IMR-90 (cell line): ENCODE results near the gene HOXA3. TPM values are rescaled to one million over a fixed set of nuclear protein-coding genes. Genes with fewer than 3 reads are reported as not detected.

Source experiments
- ATAC-seq: fragments of 200-7000 bp; cut with Tn5 transposase; 2 replicates; pipeline ENCODE4 v1.9.1; 2020; ENCODE audit warnings: low read depth, mild to moderate bottlenecking, moderate library complexity
- BruUV-seq: library from RNA; stranded (reverse); fragments of 400-500 nt; replicated peaks from 2 replicates; lab custom pipeline; 2021; lab: Mats Ljungman, UMichigan
- CTCF ChIA-PET: fragments of 300-600 bp; formaldehyde crosslinking; extraction: SDS; loops from one replicate; lab custom pipeline; 2021; ENCODE audit warnings: antibody characterized with exemption; lab: Yijun Ruan, JAX
- POLR2A ChIA-PET: fragments of 300-600 bp; sonication (Branson Sonifier 250); formaldehyde crosslinking; loops from one replicate; lab custom pipeline; 2022; ENCODE audit warnings: antibody characterized with exemption; ENCODE audit not compliant: unreplicated experiment; lab: Charles Lee
- DNase-seq: peaks from one replicate; pipeline ENCODE4 v3.0.0; 2013
- H2AFZ ChIP-seq: replicated peaks from 2 replicates; pipeline ENCODE3; 2013; ENCODE audit warnings: low read length, mild to moderate bottlenecking; ENCODE audit not compliant: poor library complexity
- H2AK5ac ChIP-seq: 2 replicates; pipeline ENCODE4 v1.6.1; 2013; ENCODE audit warnings: low read depth, low read length, inconsistent platforms
- H2AK9ac ChIP-seq: replicated peaks from 2 replicates; pipeline ENCODE3; 2013; ENCODE audit warnings: mild to moderate bottlenecking, low read depth, low read length, moderate library complexity; ENCODE audit not compliant: poor library complexity
- H2BK120ac ChIP-seq: 2 replicates; pipeline ENCODE4 v1.6.1; 2013; ENCODE audit warnings: low read depth, low read length, inconsistent platforms
- H2BK15ac ChIP-seq: 3 replicates; pipeline ENCODE4 v1.6.1; 2013; ENCODE audit warnings: low read depth, low read length, inconsistent platforms
- H2BK20ac ChIP-seq: 2 replicates; pipeline ENCODE4 v1.6.1; 2013; ENCODE audit warnings: low read depth, mild to moderate bottlenecking, inconsistent platforms, low read length, moderate library complexity
- H2BK5ac ChIP-seq: 2 replicates; pipeline ENCODE4 v1.6.1; 2013; ENCODE audit warnings: mild to moderate bottlenecking, low read depth, low read length, inconsistent platforms; ENCODE audit not compliant: poor library complexity, severe bottlenecking
- H3K14ac ChIP-seq: replicated peaks from 2 replicates; pipeline ENCODE4 v1.6.1; 2013; ENCODE audit warnings: low read depth, low read length, inconsistent platforms
- H3K18ac ChIP-seq: 2 replicates; pipeline ENCODE4 v1.6.1; 2013; ENCODE audit warnings: low read depth, low read length, control low read depth
- H3K23ac ChIP-seq: 2 replicates; pipeline ENCODE4 v1.6.1; 2013; ENCODE audit warnings: low read depth, low read length, inconsistent platforms
- H3K27ac ChIP-seq: 2 replicates; pipeline ENCODE4 v1.5.1; 2013; ENCODE audit warnings: mild to moderate bottlenecking, control low read depth, low read length; ENCODE audit not compliant: insufficient read depth
- H3K27me3 ChIP-seq: 2 replicates; pipeline ENCODE4 v1.6.1; 2013; ENCODE audit warnings: low read length; ENCODE audit not compliant: control insufficient read depth, insufficient read depth
- H3K36me3 ChIP-seq: 2 replicates; pipeline ENCODE4 v1.6.1; 2013; ENCODE audit warnings: low read length, mixed read lengths; ENCODE audit not compliant: control insufficient read depth, insufficient read depth
- H3K4ac ChIP-seq: 2 replicates; pipeline ENCODE4 v1.6.1; 2013; ENCODE audit warnings: low read depth, low read length, inconsistent platforms
- H3K4me1 ChIP-seq: 2 replicates; pipeline ENCODE4 v1.6.1; 2013; ENCODE audit warnings: low read length, mixed read lengths; ENCODE audit not compliant: control insufficient read depth, insufficient read depth
- H3K4me2 ChIP-seq: 2 replicates; pipeline ENCODE4 v1.6.1; 2013; ENCODE audit warnings: low read depth, mild to moderate bottlenecking, control low read depth, low read length, moderate library complexity
- H3K4me3 ChIP-seq: 2 replicates; pipeline ENCODE4 v1.5.1; 2013; ENCODE audit warnings: low read depth, mild to moderate bottlenecking, control low read depth, low read length, moderate library complexity; ENCODE audit not compliant: insufficient read depth
- H3K56ac ChIP-seq: 2 replicates; pipeline ENCODE4 v1.6.1; 2013; ENCODE audit warnings: low read length, inconsistent platforms; ENCODE audit not compliant: insufficient read depth; ENCODE audit errors: extremely low read depth
- H3K79me1 ChIP-seq, 2 experiments: 2 replicates each; pipeline ENCODE4 v1.6.1; 2013; ENCODE audit warnings: low read length in 2 of 2, inconsistent platforms in 1 of 2, low read depth in 1 of 2
- H3K9ac ChIP-seq: 2 replicates; pipeline ENCODE4 v1.6.1; 2013; ENCODE audit warnings: low read depth, low read length, control low read depth
- H3K9me1 ChIP-seq: 2 replicates; pipeline ENCODE4 v1.6.1; 2013; ENCODE audit warnings: low read length, inconsistent platforms; ENCODE audit not compliant: insufficient read depth
- H3K9me3 ChIP-seq: 2 replicates; pipeline ENCODE4 v1.6.1; 2013; ENCODE audit warnings: low read length; ENCODE audit not compliant: control insufficient read depth, insufficient read depth
- H4K20me1 ChIP-seq: 2 replicates; pipeline ENCODE4 v1.6.1; 2013; ENCODE audit warnings: low read length, inconsistent platforms; ENCODE audit not compliant: insufficient read depth
- H4K5ac ChIP-seq: 2 replicates; pipeline ENCODE4 v1.6.1; 2013; ENCODE audit warnings: mild to moderate bottlenecking, low read depth, low read length, control low read depth
- H4K8ac ChIP-seq, 2 experiments: 2 replicates each; pipeline ENCODE4 v1.6.1; 2013; ENCODE audit warnings: low read depth in 2 of 2, low read length in 2 of 2, control low read depth in 1 of 2, inconsistent platforms in 1 of 2
- H4K91ac ChIP-seq: 2 replicates; pipeline ENCODE4 v1.6.1; 2013; ENCODE audit warnings: low read depth, low read length, inconsistent platforms; ENCODE audit not compliant: insufficient read depth
- BHLHE40 ChIP-seq: fragments of 150-350 bp; IDR thresholded peaks from 2 replicates; pipeline ENCODE4 v1.6.1; 2016; ENCODE audit warnings: mild to moderate bottlenecking, low read depth, low read length
- CEBPB ChIP-seq: IDR thresholded peaks from 2 replicates; pipeline ENCODE4 v1.6.1; 2012; ENCODE audit warnings: low read depth, low read length, improper control_type of control experiment
- FOS ChIP-seq: fragments of 150-350 bp; IDR thresholded peaks from 2 replicates; pipeline ENCODE4 v1.6.1; 2016; ENCODE audit warnings: low read depth, low read length
- MAFK ChIP-seq: IDR thresholded peaks from 2 replicates; pipeline ENCODE4 v1.6.1; 2012; ENCODE audit warnings: low read depth, low read length, improper control_type of control experiment
- MAZ ChIP-seq: IDR thresholded peaks from 2 replicates; pipeline ENCODE4 v1.6.1; 2012; ENCODE audit warnings: low read depth, mild to moderate bottlenecking, low read length, improper control_type of control experiment, moderate library complexity, borderline replicate concordance
- POLR2A ChIP-seq: IDR thresholded peaks from 2 replicates; pipeline ENCODE4 v1.6.1; 2012; ENCODE audit warnings: mild to moderate bottlenecking, low read depth, low read length
- RAD21 ChIP-seq: IDR thresholded peaks from 2 replicates; pipeline ENCODE4 v1.6.1; 2012; ENCODE audit warnings: low read length, improper control_type of control experiment
- SMC3 ChIP-seq: fragments of 150-350 bp; IDR thresholded peaks from 2 replicates; pipeline ENCODE4 v1.6.1; 2016; ENCODE audit warnings: low read depth, mild to moderate bottlenecking, antibody characterized with exemption, low read length, moderate library complexity
- WGBS, 2 experiments: methylation state at CpG; one replicate each; pipeline versions ENCODE4 v1.1.5 to v1.1.7; 2013; ENCODE audit warnings: missing lambda C conversion rate in 2 of 2; ENCODE audit not compliant: insufficient read length in 1 of 2; ENCODE audit errors: extremely low coverage in 2 of 2; 5-methylcytosine and 5-hydroxymethylcytosine counted together
- dilution Hi-C: fragments of 300-500 bp; cut with HindIII; formaldehyde crosslinking; loops from one replicate; pipeline ENCODE4 v1.14.3; 2018; ENCODE audit warnings: low sequenced_read_pairs; ENCODE audit not compliant: unreplicated experiment
- in situ Hi-C: fragments of 300-500 bp; cut with MboI; formaldehyde crosslinking; loops from 3 replicates; pipeline ENCODE4 v1.14.3; 2019; ENCODE audit warnings: low sequenced_read_pairs, inconsistent platforms, mixed read lengths
- intact Hi-C: fragments of 100-400 bp; cut with micrococcal nuclease; formaldehyde crosslinking; loops from 2 replicates; pipeline ENCODE4 v1.10.0; 2022
- polyA plus RNA-seq, 3 experiments: library from polyadenylated mRNA; depleted of rRNA; stranded (reverse); fragments of >200 nt; gene quantifications; 2 replicates each; pipeline ENCODE4 v1.2.3, GENCODE V29; 2012; ENCODE audit warnings: low replicate concordance in 1 of 3
- total RNA-seq: library from RNA; depleted of rRNA; stranded (reverse); fragments of >200 nt; gene quantifications from 2 replicates; pipeline ENCODE4 v1.2.3, GENCODE V29; 2012
- TF ChIP-seq, protein P1 (sequence below): fragments of 150-350 bp; IDR thresholded peaks from 2 replicates; pipeline ENCODE4 v1.6.1; 2017; ENCODE audit warnings: mild to moderate bottlenecking, antibody characterized with exemption, low read length, low read depth
- TF ChIP-seq, protein P2 (sequence below): fragments of 150-350 bp; IDR thresholded peaks from 2 replicates; pipeline ENCODE4 v1.6.1; 2016; ENCODE audit warnings: low read depth, mild to moderate bottlenecking, low read length, moderate library complexity, borderline replicate concordance
- TF ChIP-seq, protein P3 (sequence below): conservative IDR thresholded peaks from 2 replicates; pipeline ENCODE4 v1.5.1; 2012; ENCODE audit warnings: mild to moderate bottlenecking, low read depth, low read length, improper control_type of control experiment

HOXA3 gene
- total and polyA plus RNA-seq, 2 of the 4 experiments (the other 2 are of a cell fraction), result 0.90 to 5.4 TPM

DNA sequence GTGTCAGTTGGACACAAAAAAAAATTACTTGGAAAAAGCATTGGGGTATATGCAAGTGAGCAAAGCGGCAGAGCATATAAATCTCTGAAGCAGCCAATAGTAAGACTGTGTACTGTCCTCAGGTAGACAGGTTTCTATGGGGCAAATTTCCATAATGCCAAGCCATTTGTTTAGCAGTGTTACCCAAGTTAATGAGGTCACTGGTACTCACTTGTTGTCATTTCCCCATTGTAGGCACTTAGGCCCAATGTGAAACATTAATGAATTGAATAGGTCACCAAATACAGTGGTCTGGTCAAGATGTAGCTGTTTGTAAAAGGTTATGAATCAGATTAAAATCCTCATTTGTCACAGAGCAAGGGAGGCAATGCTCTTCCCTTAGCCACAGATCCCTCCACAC lies 84.1 kb downstream of the HOXA3 start:
- H2AFZ ChIP-seq, result no peak overlapping the region
- no peak overlapping the region for H2BK5ac ChIP-seq
- 100% methylated on average over 1 of the region's 1 CpG; no CpG with 5 or more reads in 1 of the 2 experiments for WGBS, 2 experiments
- 0 out of 2 replicates have a peak, but pooled peaks cover 1% of the 10 kb centered on the region for H3K4me1 ChIP-seq
- H3K14ac ChIP-seq, result no peak overlapping the region
- ATAC-seq (no peak), DNase-seq (no peak)
- H3K79me1 ChIP-seq, result no peaks in the 10 kb centered on the region
- no peaks in the 10 kb centered on the region for H3K36me3 ChIP-seq
- dilution Hi-C loops (no loop called here), in situ Hi-C loops (no loop called here), intact Hi-C loops (no loop called here)
- peaks cover 1% of the 10 kb centered on the region; the same call in 1 of the 2 replicates for H3K27me3 ChIP-seq
- TF ChIP-seq, protein P1, sequence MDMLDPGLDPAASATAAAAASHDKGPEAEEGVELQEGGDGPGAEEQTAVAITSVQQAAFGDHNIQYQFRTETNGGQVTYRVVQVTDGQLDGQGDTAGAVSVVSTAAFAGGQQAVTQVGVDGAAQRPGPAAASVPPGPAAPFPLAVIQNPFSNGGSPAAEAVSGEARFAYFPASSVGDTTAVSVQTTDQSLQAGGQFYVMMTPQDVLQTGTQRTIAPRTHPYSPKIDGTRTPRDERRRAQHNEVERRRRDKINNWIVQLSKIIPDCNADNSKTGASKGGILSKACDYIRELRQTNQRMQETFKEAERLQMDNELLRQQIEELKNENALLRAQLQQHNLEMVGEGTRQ, result no peak
- no peak for TF ChIP-seq SMC3
- no peak for TF ChIP-seq POLR2A
- TF ChIP-seq FOS, result no peak
- no peak for TF ChIP-seq RAD21
- no peak for TF ChIP-seq MAZ
- TF ChIP-seq, protein P2, sequence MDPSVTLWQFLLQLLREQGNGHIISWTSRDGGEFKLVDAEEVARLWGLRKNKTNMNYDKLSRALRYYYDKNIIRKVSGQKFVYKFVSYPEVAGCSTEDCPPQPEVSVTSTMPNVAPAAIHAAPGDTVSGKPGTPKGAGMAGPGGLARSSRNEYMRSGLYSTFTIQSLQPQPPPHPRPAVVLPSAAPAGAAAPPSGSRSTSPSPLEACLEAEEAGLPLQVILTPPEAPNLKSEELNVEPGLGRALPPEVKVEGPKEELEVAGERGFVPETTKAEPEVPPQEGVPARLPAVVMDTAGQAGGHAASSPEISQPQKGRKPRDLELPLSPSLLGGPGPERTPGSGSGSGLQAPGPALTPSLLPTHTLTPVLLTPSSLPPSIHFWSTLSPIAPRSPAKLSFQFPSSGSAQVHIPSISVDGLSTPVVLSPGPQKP, result no peak
- TF ChIP-seq CEBPB, result no peak
- TF ChIP-seq, protein P3, sequence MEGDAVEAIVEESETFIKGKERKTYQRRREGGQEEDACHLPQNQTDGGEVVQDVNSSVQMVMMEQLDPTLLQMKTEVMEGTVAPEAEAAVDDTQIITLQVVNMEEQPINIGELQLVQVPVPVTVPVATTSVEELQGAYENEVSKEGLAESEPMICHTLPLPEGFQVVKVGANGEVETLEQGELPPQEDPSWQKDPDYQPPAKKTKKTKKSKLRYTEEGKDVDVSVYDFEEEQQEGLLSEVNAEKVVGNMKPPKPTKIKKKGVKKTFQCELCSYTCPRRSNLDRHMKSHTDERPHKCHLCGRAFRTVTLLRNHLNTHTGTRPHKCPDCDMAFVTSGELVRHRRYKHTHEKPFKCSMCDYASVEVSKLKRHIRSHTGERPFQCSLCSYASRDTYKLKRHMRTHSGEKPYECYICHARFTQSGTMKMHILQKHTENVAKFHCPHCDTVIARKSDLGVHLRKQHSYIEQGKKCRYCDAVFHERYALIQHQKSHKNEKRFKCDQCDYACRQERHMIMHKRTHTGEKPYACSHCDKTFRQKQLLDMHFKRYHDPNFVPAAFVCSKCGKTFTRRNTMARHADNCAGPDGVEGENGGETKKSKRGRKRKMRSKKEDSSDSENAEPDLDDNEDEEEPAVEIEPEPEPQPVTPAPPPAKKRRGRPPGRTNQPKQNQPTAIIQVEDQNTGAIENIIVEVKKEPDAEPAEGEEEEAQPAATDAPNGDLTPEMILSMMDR, result no peak
- no peak for TF ChIP-seq BHLHE40
- TF ChIP-seq MAFK, result no peak
- H3K27ac ChIP-seq, result no peak overlapping the region
- no peak overlapping the region for H4K91ac ChIP-seq
- H2AK5ac ChIP-seq, result no peak overlapping the region
- H2BK120ac ChIP-seq, result no peak overlapping the region
- H3K9me1 ChIP-seq, result no peaks in the 10 kb centered on the region
- no peak overlapping the region for H3K9ac ChIP-seq
- no peak overlapping the region for H2AK9ac ChIP-seq
- H4K5ac ChIP-seq, result no peak overlapping the region
- no peak overlapping the region for H4K8ac ChIP-seq
- no peak overlapping the region for H3K4me3 ChIP-seq
- no peak overlapping the region for H3K23ac ChIP-seq
- CTCF ChIA-PET, result no interaction called here
- H3K4me2 ChIP-seq, result no peak overlapping the region
- POLR2A ChIA-PET, result no interaction called here
- no peak overlapping the region for H3K18ac ChIP-seq
- H3K56ac ChIP-seq, result no peak overlapping the region
- BruUV-seq, result no TSS peak
- no peaks in the 10 kb centered on the region for H4K20me1 ChIP-seq
- H3K4ac ChIP-seq, result no peak overlapping the region
- no peaks in the 10 kb centered on the region for H3K9me3 ChIP-seq
- H2BK15ac ChIP-seq, result no peak overlapping the region
- H2BK20ac ChIP-seq, result no peak overlapping the region
